HEK293 (cell line): ENCODE data around the gene HOXB8.
A peak's percentile ranks its signal among the peaks of the same experiment; 100 is the strongest.

Experiments used
- YY1 ChIP-seq: fragments of 450-650 bp; formaldehyde crosslinking; IDR thresholded peaks from 2 replicates; pipeline ENCODE4 v1.5.1; 2018; ENCODE audit warnings: missing biosample characterization, missing genetic modification characterization
- ZFP69B ChIP-seq: fragments of 450-650 bp; formaldehyde crosslinking; IDR thresholded peaks from 2 replicates; pipeline ENCODE4 v1.5.1; 2016; ENCODE audit warnings: missing biosample characterization, missing genetic modification characterization
- TF ChIP-seq, protein P1 (sequence below): sonication (generic); formaldehyde crosslinking; IDR thresholded peaks from 2 replicates; pipeline ENCODE4 v1.8.1; 2022; ENCODE audit warnings: mild to moderate bottlenecking, moderate library complexity, missing genetic modification reagents
- TF ChIP-seq, protein P2 (sequence below): fragments of 450-650 bp; formaldehyde crosslinking; IDR thresholded peaks from 2 replicates; pipeline ENCODE4 v1.5.1; 2016; ENCODE audit warnings: missing biosample characterization, missing genetic modification characterization

DNA sequence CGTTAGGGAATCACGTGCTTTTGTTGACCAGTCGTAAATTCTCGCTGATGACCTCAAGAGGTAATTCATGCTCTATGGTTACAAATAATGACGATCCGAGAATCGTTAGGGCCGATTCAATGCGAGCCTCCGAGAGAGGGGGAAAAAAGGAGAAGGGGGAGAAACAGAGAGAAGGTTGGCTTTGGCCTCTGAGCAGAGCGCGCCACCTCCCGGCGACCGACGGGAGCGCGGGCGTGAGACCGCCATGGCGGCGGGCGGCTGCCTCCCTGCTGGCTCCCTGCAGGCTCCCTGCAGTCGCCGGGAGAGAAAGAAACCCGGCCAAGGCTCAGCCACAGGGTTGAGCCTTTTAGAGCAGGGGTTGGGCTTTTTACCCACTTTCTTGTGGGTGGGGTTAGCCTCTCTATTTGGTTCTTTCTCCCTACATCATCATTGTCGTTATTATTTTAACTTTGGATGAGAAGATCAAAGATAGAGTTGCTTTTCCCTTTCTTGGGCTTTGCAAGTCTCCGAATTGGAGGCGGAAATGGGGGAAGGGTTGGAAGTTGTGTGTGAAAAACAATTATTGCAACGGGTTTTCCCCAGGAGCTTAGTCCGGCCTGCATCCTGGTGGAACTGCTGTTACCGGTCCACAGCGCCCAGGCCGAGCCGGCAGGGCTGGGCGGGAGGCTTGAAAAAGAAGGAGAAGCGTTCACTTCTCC, 21.1 kb downstream of the HOXB8 start:
- TF ChIP-seq, protein P1, sequence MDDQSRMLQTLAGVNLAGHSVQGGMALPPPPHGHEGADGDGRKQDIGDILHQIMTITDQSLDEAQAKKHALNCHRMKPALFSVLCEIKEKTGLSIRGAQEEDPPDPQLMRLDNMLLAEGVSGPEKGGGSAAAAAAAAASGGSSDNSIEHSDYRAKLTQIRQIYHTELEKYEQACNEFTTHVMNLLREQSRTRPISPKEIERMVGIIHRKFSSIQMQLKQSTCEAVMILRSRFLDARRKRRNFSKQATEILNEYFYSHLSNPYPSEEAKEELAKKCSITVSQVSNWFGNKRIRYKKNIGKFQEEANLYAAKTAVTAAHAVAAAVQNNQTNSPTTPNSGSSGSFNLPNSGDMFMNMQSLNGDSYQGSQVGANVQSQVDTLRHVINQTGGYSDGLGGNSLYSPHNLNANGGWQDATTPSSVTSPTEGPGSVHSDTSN (CRISPR knock-in tag) = no peak
- TF ChIP-seq, protein P2, sequence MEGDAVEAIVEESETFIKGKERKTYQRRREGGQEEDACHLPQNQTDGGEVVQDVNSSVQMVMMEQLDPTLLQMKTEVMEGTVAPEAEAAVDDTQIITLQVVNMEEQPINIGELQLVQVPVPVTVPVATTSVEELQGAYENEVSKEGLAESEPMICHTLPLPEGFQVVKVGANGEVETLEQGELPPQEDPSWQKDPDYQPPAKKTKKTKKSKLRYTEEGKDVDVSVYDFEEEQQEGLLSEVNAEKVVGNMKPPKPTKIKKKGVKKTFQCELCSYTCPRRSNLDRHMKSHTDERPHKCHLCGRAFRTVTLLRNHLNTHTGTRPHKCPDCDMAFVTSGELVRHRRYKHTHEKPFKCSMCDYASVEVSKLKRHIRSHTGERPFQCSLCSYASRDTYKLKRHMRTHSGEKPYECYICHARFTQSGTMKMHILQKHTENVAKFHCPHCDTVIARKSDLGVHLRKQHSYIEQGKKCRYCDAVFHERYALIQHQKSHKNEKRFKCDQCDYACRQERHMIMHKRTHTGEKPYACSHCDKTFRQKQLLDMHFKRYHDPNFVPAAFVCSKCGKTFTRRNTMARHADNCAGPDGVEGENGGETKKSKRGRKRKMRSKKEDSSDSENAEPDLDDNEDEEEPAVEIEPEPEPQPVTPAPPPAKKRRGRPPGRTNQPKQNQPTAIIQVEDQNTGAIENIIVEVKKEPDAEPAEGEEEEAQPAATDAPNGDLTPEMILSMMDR = peak; percentile 98
- peak; percentile 76 for TF ChIP-seq ZFP69B (tag by site-specific recombination)
- peak; percentile 90 for TF ChIP-seq YY1 (tag by site-specific recombination)
